NCI-H2196 treated with DMSO at 0.1 percent for 48 hours (cell line): ENCODE measurements around the gene RPN1.
"Not testable (repeated sequence)": the region's sequence is repeated elsewhere in the genome, so short reads cannot be mapped to it uniquely, and the experiment has no call there.

Experiments used
- DNase-seq: peaks from one replicate; lab custom pipeline; 2025; ENCODE audit not compliant: unreplicated experiment; lab: John Stamatoyannopoulos, UW

The RPN1 gene

DNA sequence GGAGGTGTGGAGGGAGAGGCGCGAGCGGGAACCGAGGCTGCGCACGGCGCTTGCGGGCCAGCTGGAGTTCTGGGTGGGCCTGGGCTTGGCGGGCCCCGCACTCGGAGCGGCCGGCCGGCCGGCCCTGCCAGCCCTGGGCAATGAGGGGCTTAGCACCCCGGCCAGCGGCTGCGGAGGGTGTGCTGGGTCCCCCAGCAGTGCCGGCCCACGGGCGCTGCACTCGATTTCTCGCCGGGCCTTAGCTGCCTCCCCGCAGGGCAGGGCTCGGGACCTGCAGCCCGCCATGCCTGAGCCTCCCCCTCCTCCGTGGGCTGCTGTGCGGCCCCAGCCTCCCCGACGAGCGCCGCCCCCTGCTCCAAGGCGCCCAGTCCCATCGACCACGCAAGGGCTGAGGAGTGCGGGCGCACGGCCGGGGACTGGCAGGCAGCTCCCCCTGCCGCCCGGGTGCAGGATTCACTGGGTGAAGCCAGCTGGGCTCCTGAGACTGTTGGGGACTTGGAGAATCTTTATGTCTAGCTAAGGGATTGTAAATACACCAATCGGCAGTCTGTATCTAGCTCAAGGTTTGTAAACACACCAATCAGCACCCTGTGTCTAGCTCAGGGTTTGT, 2.9 kb upstream of the RPN1 start:
- not testable (repeated sequence) for DNase-seq

DNA sequence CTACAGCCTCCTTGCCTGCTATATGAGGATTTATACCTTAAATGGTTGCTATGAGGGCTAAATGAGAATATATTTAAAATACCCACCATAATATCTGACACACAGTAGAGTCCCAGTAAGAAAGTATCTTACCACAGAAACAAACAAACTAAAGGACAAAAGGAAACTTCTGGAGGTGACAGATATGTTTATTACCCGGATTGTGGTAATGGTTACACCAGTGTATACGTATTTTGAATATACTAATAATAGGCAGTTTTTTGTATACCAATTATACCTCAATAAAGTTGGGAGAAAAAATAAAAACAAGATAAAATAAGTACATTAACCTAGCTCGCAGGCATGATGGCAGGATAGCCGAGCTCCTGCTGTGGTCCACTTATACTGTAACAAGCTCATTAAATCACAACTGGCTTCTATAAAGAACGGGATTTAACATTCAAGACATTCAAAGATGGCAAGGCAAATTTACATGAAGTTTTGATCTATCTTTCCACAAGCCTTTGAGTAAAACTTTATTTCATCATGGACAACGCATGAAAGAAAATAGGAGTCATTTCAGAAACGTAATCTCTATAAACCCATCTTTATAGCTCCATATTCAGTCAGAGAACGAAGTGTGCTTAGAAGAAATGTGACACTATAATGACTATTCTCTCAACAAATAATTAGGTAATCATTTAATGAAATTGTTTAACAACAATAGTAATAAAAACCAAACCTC, 1.5 kb downstream of the RPN1 start:
- no peak for DNase-seq

DNA sequence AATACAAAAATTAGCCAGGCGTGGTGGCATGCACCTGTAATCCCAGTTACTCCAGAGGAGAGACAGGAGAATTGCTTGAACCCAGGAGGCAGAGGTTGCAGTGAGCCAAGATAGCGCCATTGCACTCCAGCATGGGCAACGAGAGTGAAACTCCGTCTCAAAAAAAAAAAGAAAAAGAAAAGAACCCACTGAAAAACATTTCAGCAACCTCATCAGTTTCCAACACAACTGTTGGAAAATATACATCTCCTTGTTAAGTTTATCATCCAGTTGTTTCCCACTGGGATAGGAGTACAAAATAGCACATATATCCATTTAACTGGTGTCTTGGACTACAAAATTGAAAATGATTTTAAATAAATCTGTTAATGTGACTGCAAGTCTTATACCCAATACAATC, 2.2 kb downstream of the RPN1 start:
- DNase-seq = no peak

DNA sequence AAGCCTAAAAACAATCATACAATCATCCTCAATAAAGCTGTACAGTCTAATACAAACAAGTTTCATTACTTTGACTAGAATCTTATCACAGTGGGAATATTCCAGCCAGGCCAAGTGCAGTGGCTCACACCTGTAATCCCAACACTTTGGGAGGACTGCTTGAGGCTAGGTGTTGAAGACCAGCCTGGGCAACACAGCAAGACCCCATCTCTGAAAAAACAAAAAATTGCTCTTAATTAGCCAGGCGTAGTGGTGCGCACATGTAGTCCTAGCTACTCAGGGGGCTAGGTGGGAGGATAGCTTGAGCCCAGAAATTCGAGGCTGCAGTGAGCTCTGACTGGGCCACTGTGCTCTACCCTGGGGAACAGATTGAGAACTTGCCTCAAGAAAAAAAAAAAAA, 3.3 kb downstream of the RPN1 start:
- DNase-seq = no peak

DNA sequence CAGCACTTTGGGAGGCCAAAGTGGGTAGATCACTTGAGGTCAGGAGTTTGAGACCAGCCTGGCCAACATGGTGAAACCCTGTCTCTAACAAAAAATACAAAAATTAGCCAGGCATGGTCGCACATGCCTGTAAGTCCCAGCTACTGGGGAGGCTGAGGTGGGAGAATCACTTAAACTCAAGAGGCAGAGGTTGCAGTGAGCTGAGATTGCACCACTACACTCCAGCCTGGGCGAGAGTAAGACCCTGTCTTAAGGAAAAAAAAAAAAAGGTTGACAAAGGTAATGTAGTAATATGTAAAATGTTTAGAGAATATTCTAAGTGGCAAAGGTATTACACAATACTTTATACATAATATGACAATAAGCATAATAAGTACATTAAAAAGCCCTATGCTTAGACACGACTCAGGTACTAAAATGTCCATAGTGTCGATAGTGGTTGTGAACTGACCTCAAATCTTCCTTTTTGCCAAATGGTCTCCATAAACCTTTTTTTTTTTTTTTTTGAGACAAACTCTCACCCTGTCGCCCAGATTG, 16.5 kb downstream of the RPN1 start:
- DNase-seq = no peak

DNA sequence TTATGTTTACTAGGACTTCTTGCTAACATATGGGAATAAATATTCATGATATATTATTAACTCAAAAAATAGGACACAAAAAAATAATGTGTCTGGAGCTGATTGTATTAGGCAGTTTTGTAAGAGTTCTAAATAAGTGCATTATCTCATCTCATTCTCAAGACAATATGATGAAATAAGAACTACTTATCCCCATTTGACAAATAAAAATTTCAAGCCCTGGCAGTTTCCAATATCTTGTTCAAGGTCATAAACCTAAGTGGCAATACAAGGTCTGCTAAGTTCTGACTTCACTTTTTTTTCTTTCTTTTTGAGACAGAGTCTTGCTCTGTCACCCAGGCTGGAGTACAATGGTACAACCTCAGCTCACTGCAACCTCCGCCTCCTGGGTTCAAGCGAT, 18.3 kb downstream of the RPN1 start:
- no peak for DNase-seq

DNA sequence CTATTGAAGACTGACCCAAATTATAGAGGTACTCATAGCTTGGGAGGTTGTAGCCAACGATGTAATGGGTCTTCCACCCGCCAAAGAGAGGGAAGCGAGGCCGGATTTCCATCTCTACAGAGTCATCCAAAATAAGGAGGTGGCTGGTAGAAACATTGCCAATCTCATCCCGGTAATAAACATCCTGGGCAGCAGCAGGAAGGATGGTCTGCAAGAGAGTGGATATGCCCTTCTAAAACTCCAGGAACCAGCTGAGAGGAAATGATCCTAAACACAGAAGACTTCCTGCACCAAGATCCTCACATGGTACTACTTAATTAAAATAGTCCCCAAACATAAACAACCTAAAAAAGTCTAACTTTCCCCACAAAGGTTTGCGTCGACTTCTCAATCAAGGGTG, 20.7 kb downstream of the RPN1 start:
- DNase-seq = no peak

DNA sequence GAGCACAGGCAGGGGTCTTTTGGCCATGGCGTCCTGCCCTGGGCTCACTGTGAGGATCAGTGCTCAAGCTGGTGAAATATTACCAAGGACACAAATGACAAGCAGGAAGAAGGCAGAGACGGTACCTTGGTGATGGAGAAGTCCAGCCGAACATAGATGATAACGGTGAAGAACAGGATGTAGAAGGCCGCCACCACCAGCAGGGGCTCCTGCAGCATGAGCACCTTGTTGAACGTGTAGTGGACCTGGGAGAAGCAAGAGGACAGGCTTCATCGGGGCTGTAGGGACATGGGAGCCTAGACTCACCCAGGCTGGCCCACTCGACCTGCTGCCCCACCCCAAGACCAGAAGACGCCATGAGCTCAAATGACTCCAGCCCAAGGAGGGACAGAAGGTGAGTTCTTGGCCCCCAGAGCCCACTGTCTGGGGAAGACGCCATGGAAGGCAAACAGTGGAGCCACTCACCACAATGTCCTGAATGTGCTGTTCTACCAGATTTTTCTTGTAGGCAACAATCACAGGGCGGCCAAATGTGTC, 25.1 kb downstream of the RPN1 start:
- DNase-seq = no peak

DNA sequence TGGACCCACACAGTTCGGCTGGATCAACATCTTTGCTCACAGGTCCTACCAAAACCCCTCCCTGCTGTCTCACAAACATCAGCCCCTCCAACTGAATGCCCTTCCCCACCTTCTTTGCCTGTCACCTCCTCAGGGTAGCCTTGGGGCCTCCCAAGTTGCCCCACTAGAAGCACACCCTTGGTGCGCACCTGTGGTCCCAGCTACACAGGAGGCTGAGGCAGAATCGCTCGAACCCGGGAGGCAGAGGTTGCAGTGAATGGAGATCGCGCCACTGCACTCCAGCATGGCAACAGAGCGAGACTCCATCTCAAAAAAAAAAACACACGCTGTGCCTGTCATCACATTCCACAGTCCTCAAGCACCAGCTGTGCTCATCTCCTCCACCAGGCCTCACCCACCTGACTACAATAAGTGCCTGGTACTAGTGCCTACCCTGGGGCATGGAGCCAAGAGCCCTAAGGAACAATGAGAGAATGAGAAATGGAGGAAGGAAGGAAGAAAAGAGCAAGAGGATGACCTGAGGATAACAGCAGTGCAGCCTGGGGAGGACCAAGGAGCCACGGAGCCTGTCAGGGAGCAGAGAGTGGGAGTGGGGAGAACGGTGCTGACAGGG, 26.0 kb downstream of the RPN1 start:
- no peak for DNase-seq

DNA sequence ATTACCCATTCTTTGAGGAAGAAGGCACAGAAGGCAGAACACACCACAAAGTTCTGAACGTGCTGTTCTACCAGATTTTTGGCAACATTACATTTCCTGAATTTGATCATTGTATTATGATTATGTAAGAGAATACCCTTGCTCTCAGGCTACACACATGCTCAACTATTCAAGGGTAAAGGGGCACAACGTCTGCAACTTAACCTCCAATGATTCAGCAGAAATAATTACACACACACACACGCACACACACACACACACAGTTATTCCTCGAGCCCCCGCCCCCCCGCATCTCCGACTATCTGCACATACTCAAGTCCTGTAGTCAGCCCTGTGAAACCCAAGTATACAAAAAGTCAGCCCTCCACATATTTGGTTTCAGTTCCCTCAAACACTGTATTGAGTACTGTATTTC, 26.8 kb downstream of the RPN1 start:
- DNase-seq = no peak

DNA sequence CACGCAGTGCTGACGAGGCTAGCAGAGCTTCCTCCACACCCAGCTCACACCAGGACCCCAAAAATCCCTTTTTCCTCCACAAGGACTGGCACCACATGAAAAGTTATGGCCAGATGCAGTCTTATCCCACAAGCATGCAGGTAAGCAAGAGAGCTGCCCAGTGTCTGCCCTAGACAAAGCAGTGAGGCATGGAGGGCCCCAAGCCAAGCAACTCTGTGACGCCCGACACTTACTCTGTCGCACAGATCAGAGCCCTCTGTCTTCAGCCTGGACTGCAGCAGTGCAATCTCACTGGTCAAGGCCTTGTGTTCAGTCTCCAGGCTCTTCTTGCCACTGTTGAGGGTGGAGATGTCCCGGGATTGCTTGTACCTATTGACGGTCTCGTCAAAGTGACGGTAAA, 28.7 kb downstream of the RPN1 start:
- no peak for DNase-seq

DNA sequence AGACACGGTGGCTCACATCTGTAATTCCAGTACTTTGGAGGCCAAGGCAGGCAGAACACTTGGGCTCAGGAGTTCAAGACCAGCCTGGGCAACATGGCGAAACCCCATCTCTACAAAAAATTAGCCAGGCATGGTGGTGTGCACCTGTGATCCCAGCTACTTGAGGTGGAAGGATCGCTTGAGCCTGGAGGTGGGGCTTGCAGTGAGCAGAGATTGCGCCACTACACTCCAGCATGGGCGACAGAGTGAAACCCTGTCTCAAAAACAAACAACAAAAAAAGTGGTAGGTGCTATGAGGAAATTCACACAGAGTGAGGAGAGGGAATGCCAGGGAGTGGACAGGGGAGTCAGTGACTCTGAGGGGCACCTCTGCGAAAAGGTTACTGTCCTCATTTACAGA, 29.4 kb downstream of the RPN1 start:
- DNase-seq = no peak

DNA sequence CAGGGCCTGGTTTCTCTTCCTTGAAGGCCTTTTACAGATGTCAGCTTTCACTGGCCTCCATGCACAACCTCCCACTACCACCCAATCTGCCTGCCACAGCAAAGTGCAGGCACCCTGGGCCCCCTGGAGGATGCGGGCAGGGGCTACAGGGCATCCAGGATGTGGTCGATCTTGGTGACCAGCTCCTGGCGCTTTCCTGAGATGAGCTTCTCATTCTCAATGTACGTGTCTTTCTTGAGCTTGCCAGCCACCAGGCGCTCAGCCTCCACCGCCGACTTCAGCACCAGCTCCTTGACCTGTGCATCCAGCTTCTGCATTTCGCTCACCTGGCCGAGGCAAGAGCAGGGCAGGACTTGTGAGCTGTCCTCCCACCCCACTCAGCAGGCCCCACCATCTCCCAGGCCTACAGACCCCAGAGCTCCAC, 30.3 kb downstream of the RPN1 start:
- no peak for DNase-seq

DNA sequence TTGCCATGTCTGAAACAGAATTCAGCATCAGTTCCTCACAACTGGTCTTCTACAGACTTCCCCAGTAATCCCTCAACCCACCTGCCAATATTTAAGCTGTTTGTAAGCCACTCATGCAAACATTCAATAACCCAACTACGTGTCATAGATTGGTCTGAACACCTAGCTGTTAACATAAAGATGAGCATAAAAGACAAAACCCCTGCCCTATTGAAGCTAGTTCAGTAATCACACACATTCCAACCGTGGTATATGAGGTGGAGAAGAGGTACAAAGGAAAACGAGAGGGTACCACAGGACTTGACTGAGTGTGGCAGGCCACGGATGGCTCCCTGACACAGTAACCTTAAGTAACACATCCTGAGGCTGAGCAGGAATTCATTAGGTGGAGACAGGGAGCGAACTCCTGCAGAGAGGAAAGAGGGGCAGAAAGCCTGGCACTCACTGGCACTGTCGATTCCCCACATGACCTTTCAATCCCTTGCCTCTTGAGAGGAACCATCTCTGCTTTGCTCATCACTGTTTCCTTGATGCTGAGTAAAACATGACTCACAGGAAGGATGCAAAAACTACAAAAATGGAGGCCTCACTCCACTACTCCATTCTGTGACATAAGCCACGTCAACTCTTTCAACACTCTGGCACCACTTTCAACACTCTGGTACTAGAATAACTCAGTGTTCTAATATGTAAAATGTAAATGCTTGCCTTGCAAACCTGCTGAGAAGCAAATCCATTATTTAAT, 31.3 kb downstream of the RPN1 start:
- DNase-seq = no peak

DNA sequence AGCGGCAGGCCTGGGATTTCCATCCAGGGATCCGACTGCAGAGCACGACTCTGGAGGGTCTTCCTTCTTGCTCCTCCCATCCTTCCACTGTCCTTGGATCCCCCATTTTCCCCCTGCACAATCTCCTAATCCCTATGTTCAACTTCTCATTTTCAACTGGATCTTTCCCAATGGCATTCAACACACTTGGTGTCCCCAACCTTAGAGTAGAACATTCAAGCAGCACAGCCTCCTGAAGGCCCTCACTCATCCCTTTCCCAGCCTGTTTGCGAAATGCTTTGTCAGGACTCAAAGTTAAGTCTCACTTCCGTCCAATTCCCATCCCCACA, 32.3 kb downstream of the RPN1 start:
- DNase-seq = no peak

DNA sequence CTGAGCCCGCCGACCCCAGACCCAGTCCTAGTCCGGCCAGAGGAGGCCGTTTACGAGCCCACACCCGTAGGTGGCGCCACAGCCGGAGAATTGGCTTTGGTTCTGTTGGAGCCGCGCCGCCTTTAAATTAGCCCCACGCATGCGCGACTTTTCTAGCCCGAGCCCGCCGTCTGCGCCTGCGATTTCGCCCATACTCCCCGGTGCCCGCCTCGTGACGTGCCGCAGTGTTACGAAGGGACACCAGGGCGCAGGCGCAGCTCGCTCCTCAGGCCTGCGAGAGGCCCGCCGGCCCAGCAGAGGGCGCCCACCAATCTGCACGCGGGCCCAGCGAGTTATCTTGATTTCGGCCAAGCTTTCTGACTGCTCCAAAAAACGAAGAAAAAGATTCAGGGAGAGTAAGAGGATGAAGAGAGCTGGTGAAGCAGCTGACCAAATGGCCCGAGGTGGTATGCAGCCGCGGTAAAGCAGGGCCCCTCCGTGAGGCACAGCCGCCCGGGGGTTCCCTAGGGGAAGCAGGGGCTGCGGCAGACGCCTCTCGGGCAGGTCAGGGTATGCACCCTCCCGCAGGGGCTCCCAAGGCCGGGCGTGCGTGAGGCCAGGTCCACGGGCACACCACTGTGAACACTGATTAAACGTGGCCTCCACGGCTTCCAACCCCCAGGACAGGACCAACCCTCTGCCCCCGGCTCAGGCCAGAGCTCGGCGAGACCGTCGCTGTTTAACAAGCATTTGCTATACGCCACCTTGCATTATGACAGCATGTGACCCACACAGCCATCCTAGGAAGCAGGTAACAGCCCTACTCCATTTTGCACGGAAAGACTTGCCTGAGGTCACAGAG, 32.8 kb downstream of the RPN1 start:
- peak; percentile 100 for DNase-seq

DNA sequence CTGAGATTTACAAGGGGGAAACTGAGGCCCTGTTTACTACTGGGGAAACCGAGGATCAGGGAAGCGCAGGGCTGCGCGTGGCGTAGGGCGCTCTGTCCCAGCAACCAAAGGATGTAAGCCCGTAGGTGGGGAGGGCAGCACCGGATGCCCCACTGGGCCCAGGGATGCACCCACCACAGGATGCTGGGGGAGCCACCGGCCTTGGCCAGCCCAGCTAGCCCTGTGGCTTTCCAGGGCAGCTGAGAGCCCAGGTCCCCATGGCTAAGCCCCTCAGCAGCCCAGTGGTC, 33.4 kb downstream of the RPN1 start:
- no peak for DNase-seq

DNA sequence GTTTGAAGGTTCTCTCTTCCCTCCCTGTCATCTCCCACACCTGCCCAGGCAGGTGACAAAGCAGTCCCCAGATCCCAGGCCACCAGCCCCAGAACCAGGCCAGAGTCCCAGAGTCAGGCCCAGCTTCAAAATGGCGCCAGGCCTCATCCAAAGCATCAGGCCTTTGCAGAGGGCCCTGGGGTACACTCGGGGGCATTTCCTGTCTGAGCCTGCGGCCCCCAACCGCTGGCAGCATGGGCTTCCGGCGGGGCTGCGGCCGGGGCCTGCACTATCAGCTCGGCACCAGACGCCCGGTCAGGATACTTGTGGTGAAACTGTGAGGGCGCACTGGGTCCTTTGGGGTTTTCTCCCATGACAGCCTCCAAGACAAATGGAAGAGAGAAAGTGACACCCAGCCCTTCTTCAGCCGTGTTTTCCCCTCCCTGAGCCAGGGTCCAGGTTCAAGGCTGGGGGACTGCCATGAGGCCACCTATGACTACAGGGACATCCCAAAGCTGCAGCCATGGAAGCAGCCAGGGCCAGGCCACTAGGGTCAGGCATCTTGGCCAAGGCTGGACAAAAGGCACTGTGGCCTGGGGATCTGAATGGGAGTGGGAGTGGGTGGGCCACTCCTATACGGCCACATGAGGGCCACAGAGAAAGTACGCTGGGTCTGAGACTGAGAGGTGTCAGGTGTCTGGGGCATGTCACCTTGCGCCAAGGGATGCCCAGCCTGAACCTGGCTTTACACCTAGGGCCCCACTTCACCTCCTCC, 33.9 kb downstream of the RPN1 start:
- DNase-seq = no peak

DNA sequence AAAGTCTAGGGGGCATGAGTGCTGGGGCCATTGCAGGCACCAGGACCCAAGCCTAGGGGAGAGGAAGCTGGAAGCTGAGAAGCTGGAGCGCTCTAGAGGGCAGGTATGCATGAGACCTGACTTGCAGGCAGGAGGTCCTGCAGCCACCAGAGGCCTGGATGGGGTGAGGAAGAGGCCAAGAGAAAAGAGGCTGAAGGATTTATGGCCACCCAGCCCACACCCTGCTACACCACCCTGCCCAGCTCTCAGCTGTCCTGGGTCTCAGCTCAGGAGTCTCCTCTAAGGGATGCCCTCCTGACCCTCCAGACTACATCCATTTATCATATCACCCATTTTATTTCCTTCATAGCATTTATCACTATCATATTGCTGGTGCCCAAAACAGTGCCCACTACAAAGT, 36.5 kb downstream of the RPN1 start:
- DNase-seq = no peak
